HG02642 (cell line): ENCODE measurements around the gene ATP7A.
A peak's percentile ranks its signal among the peaks of the same experiment; 100 is the strongest.
"Not testable (repeated sequence)": the region's sequence is repeated elsewhere in the genome, so short reads cannot be mapped to it uniquely, and the experiment has no call there.

ENCODE experiments used
- ATAC-seq: cut with Tn5 transposase; IDR thresholded peaks from one replicate; pipeline ENCODE4 v1.9.1; 2021; ENCODE audit warnings: mild to moderate bottlenecking; ENCODE audit not compliant: unreplicated experiment, poor library complexity

The ATP7A gene

DNA sequence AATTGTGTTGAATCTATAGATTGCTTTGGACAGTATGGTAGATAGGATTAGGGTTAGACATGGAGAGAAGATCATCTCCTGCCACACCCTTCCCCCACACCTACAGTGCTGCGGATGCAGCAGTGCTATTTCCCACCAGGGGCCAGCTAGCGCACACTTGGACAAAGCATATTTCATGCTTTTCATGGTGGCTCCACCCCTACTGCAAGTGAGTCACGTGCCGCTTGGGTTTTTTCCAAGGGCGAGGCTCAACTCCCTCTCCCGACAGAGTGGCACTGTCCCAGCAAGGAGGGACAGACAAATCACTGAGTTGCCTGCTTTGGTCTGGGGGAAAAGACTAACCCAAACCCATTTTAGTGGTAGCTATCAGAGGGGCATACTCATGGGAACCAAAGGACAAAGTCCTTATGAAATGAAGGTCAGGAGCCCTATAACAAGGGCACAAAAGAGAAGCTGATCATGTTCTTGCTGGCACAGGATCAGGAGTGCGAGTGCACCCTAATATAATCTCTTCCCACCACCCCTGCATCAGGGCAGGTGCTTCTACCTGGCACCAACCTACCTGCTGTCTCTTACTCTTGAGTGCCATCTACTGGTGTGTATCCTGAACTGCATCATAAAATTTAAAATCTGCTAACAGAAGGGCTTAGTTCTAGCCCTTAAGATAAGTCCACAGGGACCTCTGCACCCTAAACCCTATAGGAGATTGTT, 114.0 kb downstream of the ATP7A start:
- ATAC-seq, result peak; percentile 59

DNA sequence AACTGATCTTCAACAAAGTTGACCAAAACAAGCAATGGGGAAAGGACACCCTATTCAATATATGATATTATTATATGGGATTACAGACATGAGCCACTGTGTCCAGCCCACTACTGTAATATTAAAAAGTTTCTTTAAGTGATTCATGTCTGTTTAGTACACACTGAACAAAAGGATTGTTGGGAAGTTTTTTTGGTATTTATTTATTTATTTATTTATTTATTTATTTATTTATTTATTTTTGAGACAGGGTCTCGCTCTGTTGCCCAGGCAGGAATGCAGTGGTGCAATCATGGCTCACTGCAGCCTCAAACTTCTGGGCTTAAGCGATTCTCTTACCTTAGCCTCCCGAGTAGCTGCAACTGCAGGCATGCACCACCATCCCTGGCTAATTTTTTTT, 117.3 kb downstream of the ATP7A start:
- no peak for ATAC-seq

DNA sequence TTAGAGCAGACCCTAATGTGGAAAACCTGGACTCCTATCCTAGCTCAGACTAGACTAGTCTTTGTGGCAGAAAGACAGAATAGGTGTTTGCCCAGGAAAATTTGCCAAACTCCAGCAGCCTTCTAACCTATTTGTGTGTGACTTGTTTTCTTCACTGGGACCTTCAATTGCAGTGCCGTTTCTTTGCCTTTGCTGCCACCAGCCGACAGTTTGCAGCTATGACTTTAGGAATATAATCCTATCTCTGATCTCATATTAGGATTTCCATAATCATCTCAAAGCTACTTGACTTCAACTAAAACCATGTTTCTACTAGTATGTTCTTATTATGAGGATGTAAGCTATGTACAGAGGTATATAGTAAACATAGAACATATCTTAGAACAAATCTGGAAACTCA, 119.2 kb downstream of the ATP7A start:
- no peak for ATAC-seq

DNA sequence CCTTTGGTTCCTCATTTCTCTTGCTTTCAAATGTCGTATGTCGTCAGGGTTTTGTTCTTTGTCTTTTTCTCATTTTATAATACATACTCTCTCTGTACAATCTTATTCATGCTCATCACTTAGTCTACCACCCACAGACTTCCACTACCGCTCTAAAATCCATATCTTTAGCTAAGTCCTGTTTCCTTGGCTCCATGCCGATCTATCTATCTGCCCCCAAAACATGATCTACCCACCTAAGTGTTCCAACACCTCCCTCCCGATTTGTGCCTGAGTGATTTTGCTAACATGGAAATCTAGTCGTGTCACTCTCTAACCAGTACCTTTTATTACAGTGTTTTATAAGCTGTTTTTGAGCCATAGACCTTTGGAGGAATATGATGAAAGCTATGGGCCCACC, 124.6 kb downstream of the ATP7A start:
- ATAC-seq, result no peak

DNA sequence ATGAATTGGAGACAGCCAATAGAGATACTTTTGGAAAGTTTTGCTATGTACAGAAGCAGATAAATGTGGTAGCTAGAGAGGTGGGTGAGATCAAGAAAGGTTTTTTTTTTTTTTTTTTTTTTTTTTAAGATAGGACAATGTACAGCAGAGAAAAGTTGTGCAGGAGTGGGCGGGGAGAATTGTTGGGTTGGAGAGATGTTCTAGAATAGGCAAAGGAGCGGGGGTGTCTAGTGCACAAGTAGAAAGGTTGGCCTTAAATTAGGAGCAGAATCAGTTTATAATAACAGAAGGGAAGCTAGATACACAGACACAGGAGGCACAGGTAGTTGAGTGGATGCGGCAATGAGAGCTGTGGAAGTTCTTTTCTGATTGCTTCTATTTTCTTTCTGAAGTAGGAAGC, 127.4 kb downstream of the ATP7A start:
- ATAC-seq, result no peak

DNA sequence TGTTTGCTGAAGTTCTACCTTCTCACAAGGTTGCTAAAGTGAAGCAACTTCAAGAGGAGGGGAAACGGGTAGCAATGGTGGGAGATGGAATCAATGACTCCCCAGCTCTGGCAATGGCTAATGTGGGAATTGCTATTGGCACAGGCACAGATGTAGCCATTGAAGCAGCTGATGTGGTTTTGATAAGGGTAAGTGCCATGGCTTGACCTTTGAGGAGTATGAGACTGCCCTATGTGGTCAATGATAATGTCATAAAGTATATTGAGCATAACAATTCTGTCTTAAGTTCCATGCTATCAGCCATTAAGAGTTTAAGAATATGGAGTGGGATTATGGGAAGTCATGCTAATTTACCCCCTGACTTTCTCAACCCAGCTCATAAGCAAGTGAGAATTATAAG, 132.1 kb downstream of the ATP7A start:
- ATAC-seq, result no peak

DNA sequence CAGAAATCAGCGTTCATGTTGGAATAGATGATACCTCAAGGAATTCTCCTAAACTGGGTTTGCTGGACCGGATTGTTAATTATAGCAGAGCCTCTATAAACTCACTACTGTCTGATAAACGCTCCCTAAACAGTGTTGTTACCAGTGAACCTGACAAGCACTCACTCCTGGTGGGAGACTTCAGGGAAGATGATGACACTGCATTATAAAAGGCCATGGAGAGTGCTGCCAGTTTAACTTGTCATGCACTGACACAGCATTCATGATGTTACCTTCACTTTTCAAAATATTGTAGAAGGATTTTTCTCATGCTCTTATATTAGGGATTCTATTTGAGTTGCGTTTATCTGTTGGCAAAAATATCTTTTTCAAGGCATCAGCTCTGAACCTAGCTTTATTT, 135.9 kb downstream of the ATP7A start:
- ATAC-seq, result no peak

DNA sequence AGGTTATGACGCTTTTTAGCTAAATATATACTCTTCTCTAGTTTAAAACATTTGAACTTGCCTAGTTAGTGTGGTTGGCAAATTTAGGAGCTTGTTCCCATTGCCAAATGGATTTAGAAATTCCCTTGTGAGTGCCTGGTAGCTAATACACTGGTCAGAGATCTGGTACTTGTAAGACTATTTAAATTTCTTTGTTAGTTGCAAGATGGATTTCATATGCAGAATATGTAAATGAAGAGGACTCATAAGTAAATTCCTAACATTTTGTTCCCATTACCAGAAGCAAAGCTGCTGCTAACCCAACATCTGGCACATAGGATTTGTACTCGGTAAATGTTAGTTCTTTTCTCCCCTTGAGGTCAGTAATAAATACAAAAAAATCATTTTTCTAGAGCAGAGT, 137.6 kb downstream of the ATP7A start:
- ATAC-seq, result no peak

DNA sequence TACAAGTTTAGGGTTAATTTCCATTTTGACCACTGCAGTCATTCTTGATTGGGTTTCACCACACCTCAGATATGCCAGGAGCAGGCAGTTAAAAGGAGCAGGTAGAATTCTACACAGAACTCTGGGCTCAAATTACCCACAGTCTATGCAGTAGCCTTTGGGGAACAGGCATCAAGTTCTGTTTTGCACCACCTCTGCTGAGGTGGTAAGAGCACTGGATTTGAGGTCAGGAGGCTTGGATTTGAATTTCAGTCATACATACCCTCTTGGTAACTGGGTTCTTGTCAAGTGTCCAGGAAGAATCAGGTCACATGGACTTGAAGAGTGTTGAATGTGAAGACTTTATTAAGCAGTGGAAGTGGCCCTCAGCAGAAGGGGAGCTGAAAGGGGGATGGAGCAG, 153.2 kb downstream of the ATP7A start:
- no peak for ATAC-seq

DNA sequence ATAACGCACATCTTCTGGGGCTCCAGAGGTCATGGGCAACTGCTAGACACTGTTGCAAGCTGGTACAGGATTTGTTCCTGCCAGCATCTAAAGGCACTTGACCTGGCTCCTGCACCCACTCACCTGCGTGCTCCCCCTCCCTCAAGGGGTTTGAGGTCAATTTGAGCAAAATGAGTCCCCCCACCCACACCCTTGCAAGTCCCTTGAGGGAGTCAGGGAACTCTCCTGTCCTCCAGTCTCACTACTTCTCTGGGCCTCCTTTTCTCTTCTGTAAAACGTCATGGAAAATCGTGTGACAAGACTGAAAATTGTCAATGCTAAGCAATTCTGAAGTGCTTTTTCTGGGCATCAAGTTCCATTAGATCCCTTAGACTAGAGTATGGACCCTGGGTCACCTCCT, 153.7 kb downstream of the ATP7A start:
- no peak for ATAC-seq

DNA sequence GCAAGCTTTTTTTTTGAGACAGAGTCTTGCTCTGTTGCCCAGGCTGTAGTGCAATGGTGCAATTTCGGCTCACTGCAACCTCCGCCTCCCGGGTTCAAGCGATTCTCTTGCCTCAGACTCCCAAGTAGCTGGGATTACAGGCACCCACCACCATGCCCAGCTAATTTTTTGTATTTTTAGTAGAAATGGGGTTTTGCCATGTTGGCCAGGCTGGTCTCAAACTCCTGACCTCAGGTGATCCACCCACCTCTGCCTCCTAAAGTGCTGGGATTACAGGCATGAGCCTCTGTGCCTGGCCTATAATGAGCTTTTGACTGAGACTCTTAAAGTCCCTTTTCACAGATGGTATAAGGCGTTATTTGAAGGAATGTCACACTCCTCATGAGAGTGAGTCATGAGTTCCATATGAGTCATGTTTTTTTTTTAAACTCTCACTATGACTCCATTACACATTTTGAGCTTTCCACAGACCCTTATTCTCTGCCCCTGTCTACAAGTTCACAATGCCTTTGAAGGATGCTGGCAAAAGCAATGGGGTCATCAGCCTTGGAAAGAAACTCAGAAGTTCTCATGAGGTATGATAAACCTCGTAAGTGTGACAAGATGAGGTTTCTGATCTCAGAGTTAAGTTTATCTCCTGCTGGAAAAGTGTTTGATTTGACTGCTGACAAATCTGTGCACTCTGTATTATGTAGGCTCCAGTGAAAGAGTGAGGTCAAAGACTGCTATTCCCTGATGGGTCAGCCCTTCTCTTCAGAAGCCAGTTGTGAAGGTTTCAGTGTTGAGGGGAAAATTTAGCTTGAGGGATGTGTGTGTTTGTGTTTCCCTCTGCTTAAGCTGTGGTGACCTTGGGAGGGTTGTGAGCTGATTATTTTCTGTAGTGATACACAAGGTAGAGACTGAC, 154.5 kb downstream of the ATP7A start:
- ATAC-seq, result peak; percentile 74

DNA sequence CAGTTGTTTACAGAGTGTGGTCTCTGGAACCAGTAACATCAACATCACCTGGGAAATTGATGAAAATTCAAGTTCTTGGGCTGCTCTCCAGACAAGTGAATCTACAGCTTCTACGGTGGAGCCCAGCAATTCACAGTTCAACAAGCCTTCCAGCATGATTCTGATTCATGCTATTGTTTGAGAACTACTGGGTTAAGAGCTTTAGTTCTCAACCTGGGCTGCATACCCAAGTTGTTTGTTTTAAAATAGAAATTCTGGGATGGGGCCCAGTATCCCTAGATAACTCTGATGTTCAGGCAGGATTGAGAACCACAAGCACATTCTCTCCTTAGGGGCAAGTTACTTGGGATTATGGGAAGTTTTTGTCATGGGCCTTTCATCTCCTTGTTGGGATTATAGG, 155.6 kb downstream of the ATP7A start:
- no peak for ATAC-seq

DNA sequence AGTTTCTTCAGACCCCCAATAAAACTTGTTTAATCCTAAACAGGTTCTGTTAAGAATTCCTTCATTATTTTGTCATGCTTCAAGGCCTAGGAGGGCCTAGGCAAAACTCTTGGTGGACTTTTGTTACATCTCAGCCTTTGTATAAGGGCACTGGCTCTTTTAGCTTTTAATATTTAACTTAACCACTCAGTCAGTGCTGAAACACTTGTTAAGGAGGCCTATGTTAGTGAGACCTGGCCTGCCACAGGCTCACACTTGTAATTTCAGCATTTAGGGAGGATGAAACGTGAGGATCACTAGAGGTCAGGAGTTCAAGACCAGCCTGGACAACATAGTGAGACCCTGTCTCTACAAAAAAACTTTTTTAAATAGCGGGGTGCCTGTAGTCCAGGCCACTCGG, 160.8 kb downstream of the ATP7A start:
- no peak for ATAC-seq

DNA sequence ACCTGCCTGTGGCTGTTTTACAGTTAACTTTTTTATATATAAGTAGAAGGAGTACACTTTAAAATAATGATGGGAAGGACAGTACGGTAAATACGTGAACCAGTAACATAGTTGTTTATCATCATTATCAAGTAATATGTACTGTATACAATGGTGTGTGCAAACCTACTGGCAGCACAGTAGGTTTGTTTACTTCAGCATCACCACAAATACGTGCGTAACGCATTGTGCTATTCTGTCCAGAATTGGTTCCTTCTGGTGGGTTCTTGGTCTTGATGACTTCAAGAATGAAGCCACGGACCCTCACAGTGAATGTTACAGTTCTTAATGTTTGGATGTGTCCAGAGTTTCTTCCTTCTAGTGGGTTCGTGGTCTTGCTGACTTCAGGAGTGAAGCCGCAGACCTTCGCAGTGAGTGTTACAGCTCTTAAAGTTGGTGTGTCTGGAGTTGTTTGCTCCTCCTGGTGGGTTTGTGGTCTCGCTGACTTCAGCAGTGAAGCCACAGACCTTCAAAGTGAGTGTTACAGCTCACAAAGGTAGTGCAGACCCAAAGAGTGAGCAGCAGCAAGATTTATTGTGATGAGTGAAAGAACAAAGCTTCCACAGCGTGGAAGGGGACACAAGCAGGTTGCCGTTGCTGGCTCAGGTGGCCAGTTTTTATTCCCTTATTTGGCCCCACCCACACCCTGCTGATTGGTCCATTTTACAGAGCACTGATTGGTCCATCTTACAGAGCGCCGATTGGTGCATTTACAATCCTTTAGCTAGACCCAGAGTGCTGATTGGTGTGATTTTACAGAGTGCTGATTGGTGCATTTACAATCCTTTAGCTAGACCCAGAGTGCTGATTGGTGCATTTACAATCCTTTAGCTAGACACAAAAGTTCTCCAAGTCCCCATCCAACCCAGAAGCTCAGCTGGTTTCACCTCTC, 162.9 kb downstream of the ATP7A start:
- not testable (repeated sequence) for ATAC-seq

DNA sequence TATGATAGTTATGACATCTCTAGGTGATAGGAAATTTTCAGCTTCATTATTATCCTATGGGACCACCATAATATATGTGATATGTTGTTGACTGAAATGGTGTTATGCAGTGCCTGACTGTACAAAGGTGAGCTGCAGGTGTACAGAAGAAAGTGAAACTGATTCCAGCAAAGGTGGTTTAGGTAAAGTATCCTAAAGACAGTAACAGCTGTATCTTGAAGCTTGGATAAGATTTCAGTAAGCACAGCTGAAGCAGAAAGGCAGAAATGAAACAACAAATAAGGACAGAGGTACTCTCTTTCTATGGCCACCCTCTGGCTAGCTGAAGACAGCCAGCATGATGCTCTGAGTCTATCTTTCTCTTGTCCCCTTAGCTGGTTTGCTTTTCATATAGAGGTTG, 163.6 kb downstream of the ATP7A start:
- ATAC-seq, result no peak

DNA sequence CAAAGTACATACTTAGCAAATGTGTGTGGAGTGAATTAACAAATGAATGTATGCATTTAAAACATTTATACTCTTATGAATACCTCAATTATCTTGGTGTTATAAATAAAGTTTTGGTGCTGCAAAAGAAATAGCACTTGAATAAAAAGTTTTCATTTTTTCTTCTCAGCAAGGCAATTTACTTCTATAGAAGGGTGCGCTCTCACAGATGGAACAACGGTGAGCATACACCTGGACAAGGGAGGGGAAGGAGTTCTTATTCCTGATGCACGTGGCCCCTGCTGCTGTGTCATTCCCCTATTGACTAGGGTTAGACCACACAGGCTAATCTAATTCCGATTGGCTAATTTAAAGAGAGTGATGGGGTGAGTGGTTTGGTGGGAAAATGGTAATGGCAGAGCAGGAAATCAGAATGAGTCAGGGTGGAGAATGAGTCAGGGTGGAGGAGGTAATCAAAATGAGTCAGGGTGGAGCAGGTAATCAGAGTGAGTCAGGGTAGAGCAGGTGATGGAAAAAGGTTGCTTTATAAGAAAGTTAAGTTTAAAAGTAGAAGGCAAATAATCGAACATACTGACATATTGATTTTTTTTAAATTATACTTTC, 165.4 kb downstream of the ATP7A start:
- ATAC-seq, result no peak

DNA sequence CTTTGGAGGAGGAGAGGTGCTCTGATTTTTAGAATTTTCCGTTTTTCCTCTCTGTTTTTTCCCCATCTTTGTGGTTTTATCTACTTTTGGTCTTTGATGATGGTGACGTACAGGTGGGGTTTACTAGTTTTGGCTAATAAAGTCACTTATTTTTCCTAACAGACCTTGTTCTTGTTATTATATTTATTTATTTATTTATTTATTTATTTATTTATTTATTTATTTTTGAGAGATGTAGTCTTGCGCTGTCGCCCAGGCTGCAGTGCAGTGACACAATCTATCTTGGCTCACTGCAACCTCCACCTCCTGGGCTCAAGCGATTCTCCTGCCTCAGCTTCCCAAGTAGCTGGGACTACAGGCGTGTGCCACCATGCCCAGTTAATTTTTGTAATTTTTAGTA, 170.9 kb downstream of the ATP7A start:
- not testable (repeated sequence) for ATAC-seq

DNA sequence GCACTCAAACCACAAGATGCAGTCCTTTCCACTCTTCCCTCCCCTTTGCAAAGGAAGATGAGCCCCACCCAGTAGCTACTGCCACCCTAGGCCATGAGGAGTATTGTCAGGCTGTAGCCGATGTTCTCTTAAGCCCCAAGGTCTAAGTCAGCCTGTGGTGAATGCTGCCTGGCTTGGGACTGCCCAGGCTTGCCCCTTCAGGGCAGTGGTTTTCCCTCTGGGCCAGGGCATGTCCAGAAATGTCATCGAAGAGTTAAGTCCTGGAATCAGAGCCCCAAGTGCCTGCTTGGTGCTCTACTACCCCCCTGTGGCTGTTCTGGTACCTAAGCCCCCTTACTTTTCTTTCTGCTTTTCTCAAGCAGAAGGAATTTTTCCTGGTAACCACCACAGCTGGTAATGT, 181.8 kb downstream of the ATP7A start:
- peak; percentile 88 for ATAC-seq

DNA sequence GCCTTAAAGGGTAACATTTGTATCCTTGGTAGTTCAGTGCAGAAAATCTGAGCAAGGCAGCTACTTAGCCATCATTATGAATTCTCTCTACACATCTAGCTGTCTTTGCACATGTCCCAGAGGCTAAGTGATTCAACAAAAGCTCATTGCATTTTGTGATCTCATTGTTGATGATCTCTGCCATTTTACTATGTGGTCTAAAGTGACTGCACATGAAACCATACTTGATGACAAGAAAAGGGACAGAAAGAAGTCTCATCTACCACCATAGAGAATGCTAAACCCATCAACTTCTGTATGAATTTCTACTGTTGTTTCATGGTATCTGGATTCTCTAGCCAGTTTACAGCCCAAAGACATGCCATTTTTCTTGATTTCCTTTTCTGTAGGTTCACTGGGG, 187.6 kb downstream of the ATP7A start:
- ATAC-seq, result no peak
